NB4 (cell line): Measurements from ENCODE around the gene FMN1.

Source experiments
- POLR2A ChIP-seq: IDR thresholded peaks from 2 replicates; pipeline ENCODE4 v1.6.1; 2011; ENCODE audit warnings: mild to moderate bottlenecking; ENCODE audit not compliant: insufficient read length; ENCODE audit errors: extremely low read depth
- TF ChIP-seq, protein P1 (sequence below): IDR thresholded peaks from one replicate; pipeline ENCODE4 v1.5.1; 2012; ENCODE audit warnings: low read depth, low read length

DNA sequence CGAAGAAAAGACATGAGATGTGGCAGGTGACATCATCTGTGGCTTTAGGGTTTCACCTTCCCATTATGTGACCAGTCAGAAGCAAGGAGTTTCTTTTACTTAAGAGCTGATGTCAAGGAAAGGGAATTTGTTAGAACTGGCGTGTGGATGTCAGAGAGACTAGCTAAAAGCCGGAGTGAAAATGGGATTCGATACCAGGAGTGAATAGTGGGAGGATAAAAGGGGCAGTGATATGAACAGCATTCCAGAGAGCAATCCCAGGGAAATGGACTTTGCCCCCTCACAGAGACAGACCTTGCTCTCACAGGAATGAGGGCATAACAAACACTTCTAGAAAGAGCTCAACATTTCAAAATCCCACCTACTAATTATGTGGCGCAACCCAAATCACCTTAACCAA, 5.9 kb upstream of the FMN1 start:
- TF ChIP-seq, protein P1, sequence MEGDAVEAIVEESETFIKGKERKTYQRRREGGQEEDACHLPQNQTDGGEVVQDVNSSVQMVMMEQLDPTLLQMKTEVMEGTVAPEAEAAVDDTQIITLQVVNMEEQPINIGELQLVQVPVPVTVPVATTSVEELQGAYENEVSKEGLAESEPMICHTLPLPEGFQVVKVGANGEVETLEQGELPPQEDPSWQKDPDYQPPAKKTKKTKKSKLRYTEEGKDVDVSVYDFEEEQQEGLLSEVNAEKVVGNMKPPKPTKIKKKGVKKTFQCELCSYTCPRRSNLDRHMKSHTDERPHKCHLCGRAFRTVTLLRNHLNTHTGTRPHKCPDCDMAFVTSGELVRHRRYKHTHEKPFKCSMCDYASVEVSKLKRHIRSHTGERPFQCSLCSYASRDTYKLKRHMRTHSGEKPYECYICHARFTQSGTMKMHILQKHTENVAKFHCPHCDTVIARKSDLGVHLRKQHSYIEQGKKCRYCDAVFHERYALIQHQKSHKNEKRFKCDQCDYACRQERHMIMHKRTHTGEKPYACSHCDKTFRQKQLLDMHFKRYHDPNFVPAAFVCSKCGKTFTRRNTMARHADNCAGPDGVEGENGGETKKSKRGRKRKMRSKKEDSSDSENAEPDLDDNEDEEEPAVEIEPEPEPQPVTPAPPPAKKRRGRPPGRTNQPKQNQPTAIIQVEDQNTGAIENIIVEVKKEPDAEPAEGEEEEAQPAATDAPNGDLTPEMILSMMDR: no peak
- no peak for TF ChIP-seq POLR2A
